GM18502 (cell line): ENCODE measurements around the gene GRM7.

Experiments used
- ATAC-seq: cut with Tn5 transposase; IDR thresholded peaks from one replicate; pipeline ENCODE4 v1.9.1; 2021; ENCODE audit warnings: mild to moderate bottlenecking; ENCODE audit not compliant: unreplicated experiment, poor library complexity

GRM7 gene

GRCh38 chr3:7381741-7382140 lies 520.8 kb downstream of the GRM7 start:
- ATAC-seq, result no peak

- ATAC-seq, result no peak
Observed at GRCh38 chr3:7382293-7383010, 521.5 kb downstream of the GRM7 start.

GRCh38 chr3:7385635-7386034 lies 524.7 kb downstream of the GRM7 start:
- no peak for ATAC-seq

- no peak for ATAC-seq
Observed at GRCh38 chr3:7388026-7388425, 527.1 kb downstream of the GRM7 start.

- no peak for ATAC-seq
Observed at GRCh38 chr3:7392206-7392605, 531.3 kb downstream of the GRM7 start.

- ATAC-seq, result no peak
Observed at GRCh38 chr3:7393944-7394605, 533.2 kb downstream of the GRM7 start.

- no peak for ATAC-seq
Observed at GRCh38 chr3:7396534-7396933, 535.6 kb downstream of the GRM7 start.

- no peak for ATAC-seq
Observed at GRCh38 chr3:7397097-7397496, 536.2 kb downstream of the GRM7 start.

GRCh38 chr3:7400360-7400759 lies 539.4 kb downstream of the GRM7 start:
- no peak for ATAC-seq

GRCh38 chr3:7401418-7401817 lies 540.5 kb downstream of the GRM7 start:
- ATAC-seq, result no peak

- no peak for ATAC-seq
Observed at GRCh38 chr3:7407107-7407506, 546.2 kb downstream of the GRM7 start.

- ATAC-seq, result no peak
Observed at GRCh38 chr3:7410782-7411181, 549.9 kb downstream of the GRM7 start.

- ATAC-seq, result no peak
Observed at GRCh38 chr3:7421065-7421464, 560.1 kb downstream of the GRM7 start.

GRCh38 chr3:7423036-7423435 lies 562.1 kb downstream of the GRM7 start:
- no peak for ATAC-seq

GRCh38 chr3:7423995-7424394 lies 563.1 kb downstream of the GRM7 start:
- no peak for ATAC-seq

- no peak for ATAC-seq
Observed at GRCh38 chr3:7428206-7428718, 567.3 kb downstream of the GRM7 start.

GRCh38 chr3:7432610-7433009 lies 571.7 kb downstream of the GRM7 start:
- ATAC-seq, result no peak

GRCh38 chr3:7433073-7433472 lies 572.2 kb downstream of the GRM7 start:
- no peak for ATAC-seq

GRCh38 chr3:7436542-7436941 lies 575.6 kb downstream of the GRM7 start:
- ATAC-seq, result no peak

- no peak for ATAC-seq
Observed at GRCh38 chr3:7437231-7437630, 576.3 kb downstream of the GRM7 start.

GRCh38 chr3:7439101-7439680 lies 578.3 kb downstream of the GRM7 start:
- ATAC-seq, result no peak

GRCh38 chr3:7444886-7445285 lies 584.0 kb downstream of the GRM7 start:
- ATAC-seq, result no peak
